ENCODE data around the gene PSME2.
A peak's percentile ranks its signal among the peaks of the same experiment; 100 is the strongest.

Gene PSME2

GRCh38 chr14:24093901-24094840 lies 52.2 kb downstream of the PSME2 start, which contains the start of gene PCK2:
TSS of gene PCK2 (plus strand) at chr14:24094311. CDS start at chr14:24094406, 95 bp downstream.
- DNase-seq (ENCODE audit: low read depth in 2 of 2): peak; percentile 85 to 88

Measured in stimulated activated CD8-positive, alpha-beta memory T cell treated with anti-CD3 and anti-CD28 coated beads, Interleukin-2, amount 100 ng/mL, for 48 hours (primary cell).